Measurements from ENCODE around the gene ACTL8.

- TF ChIP-seq POLR2A (IDR thresholded peaks at IDR 0.05) = no peak
- no peak for TF ChIP-seq CTCF (IDR thresholded peaks at IDR 0.05)
Measured at GRCh38 chr1:17798799-17799382, 43.8 kb downstream of the ACTL8 start.

All from ovary (tissue), 3 donors.